NCI-H2081 (cell line): Measurements from ENCODE around the gene SMNDC1.
"Not testable (repeated sequence)": the region's sequence is repeated elsewhere in the genome, so short reads cannot be mapped to it uniquely, and the experiment has no call there.

Experiments
- DNase-seq, 2 experiments: peaks; one replicate each; lab custom pipeline; 2025; lab: John Stamatoyannopoulos, UW

SMNDC1 gene

GRCh38 chr10:110279407-110279986 lies 25.2 kb downstream of the SMNDC1 start:
- DNase-seq = peak; percentile 31 to 36

DNA sequence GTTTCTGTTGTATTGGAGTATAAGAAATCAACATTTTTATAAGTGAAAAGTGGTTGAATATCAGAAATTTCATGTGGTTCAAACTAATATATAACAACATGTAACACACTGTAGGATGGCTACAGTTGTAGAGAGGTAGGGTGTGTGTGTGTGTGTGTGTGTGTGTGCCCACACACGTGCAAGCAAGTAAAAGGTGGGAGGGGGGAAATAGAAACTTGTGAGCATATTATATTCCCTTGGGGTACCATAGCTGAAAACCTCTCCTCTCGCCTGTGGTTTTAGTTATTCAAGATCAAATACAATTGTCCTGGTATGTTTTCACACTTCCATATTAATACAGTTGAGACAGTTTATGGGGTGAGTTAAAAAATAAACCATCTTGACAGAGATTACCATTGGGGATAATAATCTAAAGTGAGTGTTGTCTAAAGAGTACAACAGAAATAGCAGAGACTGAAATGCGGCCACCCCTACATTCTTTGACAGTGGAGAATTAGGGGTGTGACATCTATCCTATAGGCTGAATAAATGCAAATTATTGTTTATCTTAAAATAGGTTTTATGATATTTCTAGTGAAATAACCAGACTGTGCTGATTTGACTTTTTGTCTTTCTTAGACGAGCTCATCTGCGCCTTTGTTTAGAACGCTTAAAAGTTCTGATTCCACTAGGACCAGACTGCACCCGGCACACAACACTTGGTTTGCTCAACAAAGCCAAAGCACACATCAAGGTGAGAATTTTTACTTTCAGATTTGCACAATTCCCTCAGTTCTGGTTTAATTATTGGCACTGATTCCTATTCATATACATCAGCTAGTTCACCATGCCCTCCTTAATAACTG lies 25.9 kb downstream of the SMNDC1 start:
- no peak for DNase-seq

- no peak for DNase-seq
Observed at GRCh38 chr10:110277591-110277990, 27.1 kb downstream of the SMNDC1 start.

GRCh38 chr10:110276603-110277002 lies 28.1 kb downstream of the SMNDC1 start:
- no peak for DNase-seq

GRCh38 chr10:110275128-110275729 lies 29.5 kb downstream of the SMNDC1 start:
- no peak for DNase-seq

DNA sequence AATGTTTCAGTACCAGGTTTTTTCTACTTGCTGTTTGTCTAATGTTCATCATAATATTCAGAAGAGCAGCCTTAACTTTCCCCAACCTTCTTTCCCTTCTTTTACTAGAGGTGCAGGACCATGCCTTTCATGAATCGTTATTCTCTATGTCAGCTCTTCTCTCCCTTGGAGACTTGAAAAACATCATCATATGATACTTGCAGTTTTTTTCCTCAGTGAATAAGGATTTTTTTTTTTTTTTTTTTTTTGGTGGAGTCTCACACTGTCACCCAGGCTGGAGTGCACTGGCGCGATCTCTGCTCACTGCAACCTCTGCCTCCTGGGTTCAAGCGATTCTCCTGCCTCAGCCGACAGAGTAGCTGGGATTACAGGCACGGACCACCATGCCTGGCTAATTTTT lies 30.1 kb downstream of the SMNDC1 start:
- no peak for DNase-seq

DNA sequence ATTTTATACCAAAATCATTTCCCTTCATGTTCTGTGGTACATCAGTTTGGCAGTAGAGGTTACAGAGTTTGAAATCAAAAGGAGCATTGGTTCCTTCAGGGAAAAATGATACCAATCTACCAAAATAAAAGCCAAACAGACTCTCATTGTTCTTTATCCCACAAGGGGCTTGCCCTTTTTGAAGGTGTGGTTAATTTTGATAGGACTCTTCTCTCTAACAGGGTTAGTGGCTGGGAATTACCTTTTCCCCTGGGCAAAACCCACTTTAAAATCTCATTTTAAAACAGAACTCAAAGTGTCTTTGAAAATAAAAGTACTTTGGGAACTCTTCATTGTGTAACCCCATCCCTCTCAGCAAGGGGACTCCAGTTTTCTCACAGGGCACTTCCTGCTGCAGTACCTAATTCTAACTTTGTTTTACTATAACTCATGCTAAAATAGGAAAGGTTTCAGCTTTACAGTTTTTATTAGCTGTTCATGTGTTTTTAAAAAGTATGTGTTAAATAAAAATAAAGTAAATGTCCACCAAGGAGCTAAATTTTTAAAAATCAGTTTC lies 30.6 kb downstream of the SMNDC1 start:
- no peak for DNase-seq

GRCh38 chr10:110273474-110273873 lies 31.2 kb downstream of the SMNDC1 start:
- DNase-seq = no peak

- DNase-seq = not testable (repeated sequence)
Observed at GRCh38 chr10:110272995-110273394, 31.7 kb downstream of the SMNDC1 start.

DNA sequence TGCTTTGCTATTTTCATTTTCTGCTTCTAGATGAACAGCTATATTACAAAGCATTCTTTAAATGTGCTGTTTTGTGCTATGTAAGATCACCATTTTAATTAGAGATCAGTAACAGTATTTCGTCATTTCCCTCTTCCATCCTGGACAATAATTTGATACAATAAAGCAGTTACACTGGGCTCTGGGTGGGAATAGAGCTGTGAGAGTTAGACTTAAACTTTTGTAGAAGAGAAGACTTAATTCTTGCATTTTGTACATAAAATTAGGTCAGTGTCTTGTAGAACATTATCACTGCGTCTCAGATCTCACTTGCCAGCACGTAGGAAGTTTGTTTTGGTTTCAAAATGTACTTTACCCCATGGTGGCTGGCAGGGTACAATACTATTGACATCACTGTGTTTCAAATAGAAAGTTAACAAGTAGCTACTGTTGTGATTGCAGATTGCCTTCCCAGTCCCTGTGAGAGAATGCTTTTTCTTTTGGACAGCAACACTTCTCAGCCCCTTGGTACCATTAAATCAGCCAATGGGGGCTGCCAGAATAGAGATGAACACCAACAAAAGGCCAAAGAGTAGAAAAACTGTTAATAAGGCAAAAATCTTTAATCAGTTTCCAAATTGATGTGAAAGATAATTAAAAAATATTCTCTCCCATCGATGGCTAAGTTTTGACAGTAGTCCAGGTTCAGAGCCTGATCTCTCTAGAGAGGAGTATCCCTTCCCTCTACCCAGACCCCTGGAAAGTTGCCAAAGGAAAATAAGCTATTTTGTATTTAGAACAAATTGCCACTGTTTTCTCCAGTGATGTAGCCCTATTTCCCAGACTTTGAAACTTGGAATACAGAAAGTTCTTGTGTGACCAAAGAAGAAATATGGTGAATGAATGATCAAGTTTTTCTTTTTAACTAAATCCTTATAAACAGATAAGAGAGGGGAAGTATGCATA lies 35.1 kb downstream of the SMNDC1 start:
- no peak for DNase-seq

- DNase-seq = no peak
Observed at GRCh38 chr10:110268971-110269370, 35.7 kb downstream of the SMNDC1 start.

DNA sequence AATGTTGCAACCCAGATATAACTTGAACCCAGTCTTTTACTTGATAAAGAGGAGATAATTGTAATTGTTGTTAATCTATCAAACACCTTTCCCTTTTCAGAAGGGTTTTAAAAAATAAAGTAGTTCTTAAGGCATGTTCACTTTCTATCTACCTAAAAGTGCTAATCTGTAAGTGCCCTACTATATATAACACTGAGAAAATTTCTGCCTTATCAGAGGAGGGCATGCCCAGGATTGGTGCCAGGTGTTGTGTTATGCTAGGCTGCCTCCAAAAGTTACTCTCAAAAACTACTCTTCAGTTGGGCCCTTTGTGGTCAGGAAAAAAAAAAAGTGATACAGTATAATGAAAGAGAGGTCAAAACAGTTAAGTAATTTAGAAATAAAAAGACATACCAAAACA lies 36.3 kb downstream of the SMNDC1 start:
- no peak for DNase-seq

DNA sequence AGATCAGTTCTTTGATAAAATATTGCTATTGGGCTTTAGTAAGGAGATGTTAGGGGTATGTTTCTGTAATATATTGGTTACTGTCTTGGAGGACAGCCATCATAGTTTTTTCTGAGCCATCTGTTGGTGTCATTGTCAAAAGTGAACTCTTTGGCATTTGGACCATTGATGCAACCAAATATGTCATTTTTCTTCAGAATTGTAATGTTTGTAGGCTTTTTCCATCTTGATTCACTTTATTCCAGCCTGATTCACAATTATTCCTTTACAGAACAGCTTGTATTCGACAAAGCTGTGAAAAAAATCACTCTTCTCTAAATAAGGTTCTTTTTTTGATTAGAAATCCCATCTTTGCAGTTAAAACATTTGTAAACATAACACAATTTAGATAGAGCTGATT lies 37.4 kb downstream of the SMNDC1 start:
- no peak for DNase-seq

GRCh38 chr10:110265573-110266193 lies 39.0 kb downstream of the SMNDC1 start:
- DNase-seq = no peak

GRCh38 chr10:110263164-110263563 lies 41.6 kb downstream of the SMNDC1 start:
- DNase-seq = no peak

DNA sequence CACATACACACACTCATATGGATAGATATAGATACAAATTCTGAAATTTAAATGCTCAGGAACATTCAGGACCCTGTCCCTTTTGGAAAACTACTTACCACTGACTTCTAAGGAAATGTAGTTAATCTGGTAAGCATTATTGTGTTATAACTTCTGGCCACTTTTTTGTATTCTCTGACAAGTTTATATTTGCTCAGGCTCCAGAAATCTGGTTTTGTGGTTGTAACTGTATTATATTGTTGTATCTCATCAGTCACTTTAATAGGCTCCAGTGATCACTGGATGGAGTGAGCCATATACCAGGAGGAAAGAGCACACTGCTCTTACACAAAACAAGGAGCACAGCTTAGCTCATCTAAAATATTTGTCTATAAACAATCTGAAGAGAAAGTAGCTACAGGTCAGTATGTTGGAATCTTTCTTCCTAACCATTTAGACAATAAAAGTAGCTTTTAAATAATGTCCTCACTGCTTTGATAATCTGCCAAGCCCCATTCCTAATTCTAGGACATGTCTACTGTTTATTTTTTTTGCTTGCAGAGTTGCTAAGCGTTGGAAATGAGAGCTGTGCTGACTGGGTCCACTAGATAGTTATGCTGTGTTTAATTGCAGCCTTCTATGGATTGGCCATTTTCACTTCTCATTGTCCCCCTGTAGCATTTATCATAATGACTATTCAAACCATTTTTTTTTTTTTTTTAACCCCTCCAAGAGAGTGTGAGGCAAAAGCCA lies 43.8 kb downstream of the SMNDC1 start:
- DNase-seq = no peak

- DNase-seq = no peak
Observed at GRCh38 chr10:110259317-110259716, 45.4 kb downstream of the SMNDC1 start.

DNA sequence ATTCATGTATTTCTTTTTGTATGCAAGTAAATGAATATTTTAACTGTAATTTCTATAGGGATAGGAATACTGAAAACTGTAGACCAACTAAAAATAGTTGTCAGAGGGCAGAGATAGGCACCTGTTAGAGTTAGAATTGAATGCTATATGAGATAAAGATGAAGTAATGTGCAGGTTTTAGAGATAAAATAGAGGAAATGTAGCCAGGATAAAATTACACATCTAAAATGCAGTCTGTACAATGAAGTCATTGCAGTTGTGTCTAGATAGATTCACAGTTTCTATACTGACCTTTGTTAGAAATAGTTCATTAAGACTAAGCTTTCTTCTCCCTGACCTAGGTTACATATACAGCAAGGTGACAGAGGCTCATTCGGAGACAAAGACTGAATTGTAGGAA lies 46.2 kb downstream of the SMNDC1 start:
- DNase-seq = no peak

DNA sequence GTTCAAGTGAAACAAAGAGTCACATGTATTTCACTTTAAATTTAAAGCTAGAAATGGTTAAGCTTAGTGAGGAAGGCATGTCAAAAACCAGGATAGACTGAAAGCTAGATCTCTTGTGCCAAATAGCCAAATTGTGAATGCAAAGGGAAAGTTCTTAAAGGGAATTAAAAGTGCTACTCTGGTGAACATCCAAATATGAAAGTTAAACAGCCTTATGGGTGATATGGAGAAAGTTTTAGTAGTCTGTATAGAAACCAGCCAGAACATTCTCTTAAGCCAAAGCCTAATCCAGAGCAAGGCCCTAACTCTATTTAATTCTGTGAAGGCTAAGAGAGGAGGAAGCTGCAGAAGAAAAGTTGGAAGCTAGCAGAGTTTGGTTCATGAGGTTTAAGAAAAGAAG lies 50.3 kb downstream of the SMNDC1 start:
- no peak for DNase-seq

GRCh38 chr10:110252151-110252550 lies 52.6 kb downstream of the SMNDC1 start:
- no peak for DNase-seq

DNA sequence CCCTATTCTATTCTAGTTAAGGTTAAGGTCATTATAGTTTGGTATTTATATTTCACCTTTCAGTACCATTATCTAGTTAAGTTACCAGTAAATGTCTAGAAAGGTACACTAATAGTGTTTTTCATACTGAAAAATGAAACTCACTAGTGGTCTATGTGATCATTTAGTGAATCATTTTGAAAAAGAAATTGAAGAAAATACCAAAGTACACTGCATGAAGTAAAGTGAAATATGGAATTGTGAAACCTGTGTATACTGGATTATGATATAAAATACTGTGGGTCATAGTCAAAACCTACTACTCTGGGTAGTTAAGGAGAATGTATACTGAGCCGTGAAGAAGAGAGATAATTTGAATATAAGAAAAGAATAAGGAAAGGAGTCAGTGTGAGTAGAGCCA lies 53.3 kb downstream of the SMNDC1 start:
- DNase-seq = not testable (repeated sequence)
